K562 (cell line): ENCODE measurements around the gene UBE2S. TPM values are rescaled to one million over a fixed set of nuclear protein-coding genes. Genes with fewer than 3 reads are reported as not detected.

ENCODE experiments used
- CEBPB ChIP-seq: fragments of 450-650 bp; IDR thresholded peaks from 2 replicates; pipeline ENCODE4 v1.6.1; 2016; ENCODE audit warnings: missing genetic modification characterization, missing compliant biosample characterization
- EZH2 ChIP-seq: IDR thresholded peaks from 2 replicates; pipeline ENCODE4 v1.6.1; 2012; ENCODE audit warnings: low read depth, mild to moderate bottlenecking, inconsistent platforms, low read length, borderline replicate concordance
- FOXK1 ChIP-seq: sonication (generic); formaldehyde crosslinking; IDR thresholded peaks from 2 replicates; pipeline ENCODE4 v1.8.0; 2022; ENCODE audit warnings: missing genetic modification reagents, mild to moderate bottlenecking, borderline replicate concordance
- KDM5B ChIP-seq: fragments of 200-600 bp; sonication (generic); IDR thresholded peaks from 2 replicates; pipeline ENCODE4 v1.6.1; 2012; ENCODE audit warnings: low read depth, mild to moderate bottlenecking, moderate library complexity, low read length, control low read depth, inconsistent platforms; ENCODE audit not compliant: insufficient replicate concordance
- MEIS2 ChIP-seq: fragments of 450-650 bp; IDR thresholded peaks from 2 replicates; pipeline ENCODE4 v1.6.1; 2014; ENCODE audit warnings: mild to moderate bottlenecking; ENCODE audit not compliant: partially characterized antibody
- NR2C1 ChIP-seq, 2 experiments: fragments of 450-650 bp; IDR thresholded peaks; 2 replicates each; pipeline ENCODE4 v1.6.1; 2017; ENCODE audit warnings: mild to moderate bottlenecking in 2 of 2, antibody characterized with exemption in 1 of 2, inconsistent platforms in 1 of 2, missing compliant biosample characterization in 1 of 2, missing genetic modification characterization in 1 of 2
- POLR2AphosphoS2 ChIP-seq: IDR thresholded peaks from 2 replicates; pipeline ENCODE4 v1.6.1; 2012; ENCODE audit warnings: low read length, improper control_type of control experiment
- SIN3A ChIP-seq, 2 experiments: fragments of 150-350 bp in 1 of 2; IDR thresholded peaks; 2 replicates each; pipeline ENCODE4 v1.6.1; 2011 to 2016; ENCODE audit warnings: borderline replicate concordance in 2 of 2, low read depth in 2 of 2, low read length in 2 of 2, mild to moderate bottlenecking in 2 of 2, moderate library complexity in 2 of 2; ENCODE audit not compliant: control insufficient read depth in 1 of 2
- SP1 ChIP-seq: sonication (generic); formaldehyde crosslinking; IDR thresholded peaks from 2 replicates; pipeline ENCODE4 v1.8.1; 2022; ENCODE audit warnings: mild to moderate bottlenecking, missing genetic modification reagents
- ZC3H4 ChIP-seq: sonication (generic); formaldehyde crosslinking; IDR thresholded peaks from 2 replicates; pipeline ENCODE4 v1.9.0; 2021; ENCODE audit warnings: missing genetic modification reagents, borderline replicate concordance
- ZNF143 ChIP-seq: sonication (generic); formaldehyde crosslinking; IDR thresholded peaks from 2 replicates; pipeline ENCODE4 v1.9.0; 2022; ENCODE audit warnings: mild to moderate bottlenecking, missing genetic modification reagents
- polyA plus RNA-seq, 8 experiments: library from polyadenylated mRNA; depleted of rRNA in 4 of 8; stranded (reverse) in 5 of 8; unstranded in 3 of 8; fragments of >200 nt; fragmentation: Nextera tagmentation in 2 of 8; fragmentation: Illumina TruSeq in 1 of 8; extraction: Ambion mirVana in 2 of 8; extraction: Trizol in 1 of 8; gene quantifications; 2 replicates each; pipeline versions ENCODE4 v1.2.1 to v1.2.3, GENCODE V29; 2011 to 2014; ENCODE audit warnings: inconsistent platforms in 1 of 8, missing spikeins in 1 of 8
- total RNA-seq, 7 experiments: library from RNA; depleted of rRNA in 6 of 7; stranded (reverse); fragments of >200 nt in 6 of 7; fragmentation: Illumina TruSeq in 2 of 7; extraction: Trizol in 2 of 7; gene quantifications; 2 replicates each; pipeline versions ENCODE4 v1.2.1 to v1.2.3, GENCODE V29; 2011 to 2021; ENCODE audit warnings: low replicate concordance in 1 of 7
- TF ChIP-seq, protein P1 (sequence below): sonication (generic); formaldehyde crosslinking; IDR thresholded peaks from 2 replicates; pipeline ENCODE4 v1.8.0; 2022; ENCODE audit warnings: missing genetic modification reagents, mild to moderate bottlenecking, borderline replicate concordance
- TF ChIP-seq, protein P2 (sequence below): fragments of 450-650 bp; formaldehyde crosslinking; IDR thresholded peaks from 2 replicates; pipeline ENCODE4 v1.4.0; 2020; ENCODE audit warnings: mild to moderate bottlenecking
- TF ChIP-seq, protein P3 (sequence below), 2 experiments: fragments of 450-650 bp; IDR thresholded peaks; 2 replicates each; pipeline ENCODE4 v1.6.1; 2016; ENCODE audit warnings: mild to moderate bottlenecking in 2 of 2, borderline replicate concordance in 1 of 2, low read depth in 1 of 2, moderate library complexity in 1 of 2

Gene UBE2S
- total and polyA plus RNA-seq, 9 of the 15 experiments (the other 6 are each of a cell fraction or from before 2014, with no cell fraction given): 1.5 to 1,305 (median 157) TPM

DNA sequence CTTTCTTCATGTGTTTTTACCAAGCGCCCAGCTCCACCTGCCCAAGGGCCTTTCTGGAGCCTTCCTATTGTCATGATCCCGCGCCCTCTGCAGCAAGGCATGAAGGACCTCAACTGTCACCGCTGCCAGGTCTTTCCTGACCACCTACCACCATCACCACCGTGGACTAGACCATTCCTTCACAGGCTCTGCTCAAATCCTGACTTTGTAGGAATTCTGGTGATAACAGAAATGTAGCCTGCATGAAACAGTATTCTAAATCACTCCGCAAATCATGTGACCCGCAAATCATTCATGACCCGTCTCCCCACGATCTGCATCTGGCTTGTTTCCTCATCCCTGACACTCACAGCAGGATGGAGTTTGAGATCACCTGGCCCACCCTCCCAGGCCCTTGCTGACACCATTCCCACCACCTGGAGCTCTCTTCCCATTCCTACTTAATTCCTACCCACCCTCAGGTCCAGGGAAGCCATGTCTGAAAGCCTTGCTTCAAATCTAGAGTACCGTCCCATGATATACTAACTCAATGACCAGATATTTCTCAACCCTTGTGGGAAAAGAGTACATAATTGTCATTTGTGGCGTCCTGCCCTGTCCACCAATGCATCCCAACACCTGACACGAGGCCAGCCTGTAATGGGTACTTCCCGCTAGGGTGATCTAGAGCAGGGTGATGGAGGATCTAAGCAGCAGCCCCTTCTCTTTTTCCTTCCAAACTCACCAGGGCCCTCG, 1.3 kb downstream of the UBE2S start (continued):
- TF ChIP-seq ZNF143 (CRISPR knock-in tag) (peak; percentile 21; the same call in 1 of the 2 replicates), SP1 (peak; percentile 48; the same call in 1 of the 2 replicates), NR2C1 (IDR thresholded peaks at IDR 0.05) (no peak), NR2C1 (tag; IDR thresholded peaks at IDR 0.05) (no peak), MEIS2 (no peak), SIN3A (IDR thresholded peaks at IDR 0.05; ENCODE audit: borderline replicate concordance in 2 of 2, control insufficient read depth in 1 of 2, low read depth in 2 of 2, low read length in 2 of 2) (peak in 1 of 2 experiments; percentile 45; a peak in 2 of 4 replicates), CEBPB (tag) (0 out of 2 replicates have a peak, but pooled peaks have one; percentile 23), POLR2AphosphoS2 (peak; percentile 76; the same call in 1 of the 2 replicates), KDM5B (peak; percentile 30), EZH2 (no peak), FOXK1 (CRISPR knock-in tag) (peak; percentile 13; the same call in 1 of the 2 replicates), ZC3H4 (CRISPR knock-in tag) (peak; percentile 45; the same call in 1 of the 2 replicates)
- TF ChIP-seq, protein P1, sequence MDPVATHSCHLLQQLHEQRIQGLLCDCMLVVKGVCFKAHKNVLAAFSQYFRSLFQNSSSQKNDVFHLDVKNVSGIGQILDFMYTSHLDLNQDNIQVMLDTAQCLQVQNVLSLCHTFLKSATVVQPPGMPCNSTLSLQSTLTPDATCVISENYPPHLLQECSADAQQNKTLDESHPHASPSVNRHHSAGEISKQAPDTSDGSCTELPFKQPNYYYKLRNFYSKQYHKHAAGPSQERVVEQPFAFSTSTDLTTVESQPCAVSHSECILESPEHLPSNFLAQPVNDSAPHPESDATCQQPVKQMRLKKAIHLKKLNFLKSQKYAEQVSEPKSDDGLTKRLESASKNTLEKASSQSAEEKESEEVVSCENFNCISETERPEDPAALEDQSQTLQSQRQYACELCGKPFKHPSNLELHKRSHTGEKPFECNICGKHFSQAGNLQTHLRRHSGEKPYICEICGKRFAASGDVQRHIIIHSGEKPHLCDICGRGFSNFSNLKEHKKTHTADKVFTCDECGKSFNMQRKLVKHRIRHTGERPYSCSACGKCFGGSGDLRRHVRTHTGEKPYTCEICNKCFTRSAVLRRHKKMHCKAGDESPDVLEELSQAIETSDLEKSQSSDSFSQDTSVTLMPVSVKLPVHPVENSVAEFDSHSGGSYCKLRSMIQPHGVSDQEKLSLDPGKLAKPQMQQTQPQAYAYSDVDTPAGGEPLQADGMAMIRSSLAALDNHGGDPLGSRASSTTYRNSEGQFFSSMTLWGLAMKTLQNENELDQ (CRISPR knock-in tag): no peak
- TF ChIP-seq, protein P2, sequence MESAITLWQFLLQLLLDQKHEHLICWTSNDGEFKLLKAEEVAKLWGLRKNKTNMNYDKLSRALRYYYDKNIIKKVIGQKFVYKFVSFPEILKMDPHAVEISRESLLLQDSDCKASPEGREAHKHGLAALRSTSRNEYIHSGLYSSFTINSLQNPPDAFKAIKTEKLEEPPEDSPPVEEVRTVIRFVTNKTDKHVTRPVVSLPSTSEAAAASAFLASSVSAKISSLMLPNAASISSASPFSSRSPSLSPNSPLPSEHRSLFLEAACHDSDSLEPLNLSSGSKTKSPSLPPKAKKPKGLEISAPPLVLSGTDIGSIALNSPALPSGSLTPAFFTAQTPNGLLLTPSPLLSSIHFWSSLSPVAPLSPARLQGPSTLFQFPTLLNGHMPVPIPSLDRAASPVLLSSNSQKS (CRISPR knock-in tag): no peak
- TF ChIP-seq, protein P3, sequence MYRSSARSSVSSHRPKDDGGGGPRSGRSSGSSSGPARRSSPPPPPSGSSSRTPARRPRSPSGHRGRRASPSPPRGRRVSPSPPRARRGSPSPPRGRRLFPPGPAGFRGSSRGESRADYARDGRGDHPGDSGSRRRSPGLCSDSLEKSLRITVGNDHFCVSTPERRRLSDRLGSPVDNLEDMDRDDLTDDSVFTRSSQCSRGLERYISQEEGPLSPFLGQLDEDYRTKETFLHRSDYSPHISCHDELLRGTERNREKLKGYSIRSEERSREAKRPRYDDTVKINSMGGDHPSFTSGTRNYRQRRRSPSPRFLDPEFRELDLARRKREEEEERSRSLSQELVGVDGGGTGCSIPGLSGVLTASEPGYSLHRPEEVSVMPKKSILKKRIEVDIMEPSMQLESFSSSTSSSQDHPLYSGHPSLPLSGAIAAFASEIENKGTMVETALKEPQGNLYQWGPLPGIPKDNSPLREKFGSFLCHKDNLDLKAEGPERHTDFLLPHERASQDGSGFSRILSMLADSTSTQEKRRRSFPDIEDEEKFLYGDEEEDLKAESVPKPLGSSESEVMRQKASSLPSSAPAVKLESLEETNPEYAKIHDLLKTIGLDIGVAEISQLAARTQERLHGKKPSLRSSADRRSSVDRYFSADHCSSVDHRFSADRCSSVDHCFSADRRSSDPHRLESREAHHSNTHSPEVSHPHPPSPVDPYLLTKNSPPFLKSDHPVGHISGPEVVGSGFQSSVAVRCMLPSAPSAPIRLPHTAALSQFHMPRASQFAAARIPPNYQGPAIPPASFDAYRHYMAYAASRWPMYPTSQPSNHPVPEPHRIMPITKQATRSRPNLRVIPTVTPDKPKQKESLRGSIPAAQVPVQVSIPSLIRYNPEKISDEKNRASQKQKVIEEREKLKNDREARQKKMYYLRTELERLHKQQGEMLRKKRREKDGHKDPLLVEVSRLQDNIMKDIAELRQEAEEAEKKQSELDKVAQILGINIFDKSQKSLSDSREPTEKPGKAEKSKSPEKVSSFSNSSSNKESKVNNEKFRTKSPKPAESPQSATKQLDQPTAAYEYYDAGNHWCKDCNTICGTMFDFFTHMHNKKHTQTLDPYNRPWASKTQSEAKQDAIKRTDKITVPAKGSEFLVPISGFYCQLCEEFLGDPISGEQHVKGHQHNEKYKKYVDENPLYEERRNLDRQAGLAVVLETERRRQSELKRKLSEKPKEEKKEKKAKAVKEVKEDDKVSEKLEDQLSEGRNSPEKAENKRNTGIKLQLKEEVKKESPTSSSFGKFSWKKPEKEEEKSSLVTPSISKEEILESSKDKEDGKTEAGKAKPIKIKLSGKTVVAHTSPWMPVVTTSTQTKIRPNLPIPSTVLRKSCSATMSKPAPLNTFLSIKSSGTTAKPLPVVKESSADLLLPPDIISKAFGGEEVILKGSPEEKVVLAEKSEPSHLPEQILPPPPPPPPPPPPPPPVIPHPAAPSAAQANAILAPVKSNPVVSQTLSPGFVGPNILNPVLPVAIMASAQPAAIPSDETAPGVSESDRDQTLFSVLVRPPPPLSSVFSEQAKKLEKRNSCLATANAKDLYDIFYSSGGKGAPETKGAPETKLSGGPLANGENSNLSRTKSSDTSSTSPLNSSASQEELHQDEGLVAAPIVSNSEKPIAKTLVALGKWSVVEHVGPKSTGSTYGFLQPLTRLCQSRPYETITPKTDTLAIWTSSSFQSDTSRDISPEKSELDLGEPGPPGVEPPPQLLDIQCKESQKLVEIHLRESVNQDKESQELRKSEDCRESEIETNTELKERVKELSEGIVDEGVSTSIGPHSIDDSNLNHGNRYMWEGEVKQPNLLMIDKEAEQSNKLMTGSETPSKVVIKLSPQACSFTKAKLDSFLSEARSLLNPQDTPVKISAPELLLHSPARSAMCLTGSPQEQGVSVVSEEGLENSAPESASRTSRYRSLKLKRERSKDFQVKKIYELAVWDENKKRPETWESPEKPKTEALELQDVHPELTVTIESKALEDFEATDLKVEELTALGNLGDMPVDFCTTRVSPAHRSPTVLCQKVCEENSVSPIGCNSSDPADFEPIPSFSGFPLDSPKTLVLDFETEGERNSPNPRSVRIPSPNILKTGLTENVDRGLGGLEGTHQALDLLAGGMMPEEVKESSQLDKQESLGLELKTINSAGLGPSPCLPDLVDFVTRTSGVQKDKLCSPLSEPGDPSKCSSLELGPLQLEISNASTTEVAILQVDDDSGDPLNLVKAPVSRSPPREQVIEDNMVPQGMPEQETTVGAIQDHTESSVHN (IDR thresholded peaks at IDR 0.05; ENCODE audit: borderline replicate concordance in 1 of 2, low read depth in 1 of 2): no peak
